ENCODE measurements around the gene CCDC137. TPM values are rescaled to one million over a fixed set of nuclear protein-coding genes. Genes with fewer than 3 reads are reported as not detected.

The CCDC137 gene
- total and polyA plus RNA-seq, 2 of the 13 experiments (the other 11 are each of a cell fraction or from before 2014, with no cell fraction given), result 14.6 to 39.1 TPM

DNA sequence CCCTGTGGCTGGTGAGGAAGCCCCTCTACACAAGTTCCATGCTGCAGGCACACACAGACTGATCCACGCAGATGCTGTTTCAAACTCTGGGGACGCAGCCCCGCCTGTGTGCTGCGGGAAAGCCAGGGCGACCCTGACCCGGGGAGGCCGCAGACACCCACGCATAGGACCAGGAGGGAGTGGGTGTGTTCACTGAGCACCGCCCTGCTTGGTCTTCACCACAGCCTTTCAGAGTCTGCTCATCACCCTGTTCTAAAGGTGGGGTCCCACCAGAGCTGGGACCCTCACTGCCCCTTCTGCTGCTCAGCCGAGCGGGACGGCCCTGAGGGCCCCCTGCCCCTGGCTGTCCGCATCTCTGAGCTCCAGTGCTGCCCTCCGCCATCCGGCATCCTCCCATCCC lies 22.0 kb upstream of the CCDC137 start:
- 68% methylated on average over 9 of the region's 15 CpGs for WGBS (ENCODE audit: low lambda C conversion rate)
- Histone ChIP-seq H3K27ac (ENCODE audit: extremely low read length, insufficient read depth, low read length) (no peak overlapping the region), H4K20me1 (ENCODE audit: insufficient read depth, low read length) (no peaks in the 10 kb centered on the region), H3K9ac (ENCODE audit: insufficient read depth, low read depth, low read length) (no peak overlapping the region), H3K36me3 (replicated peaks in 1 of 2; ENCODE audit: control insufficient read depth in 1 of 2, insufficient read depth in 2 of 2, low read length in 2 of 2) (no peaks in the 10 kb centered on the region), H3K4me1 (ENCODE audit: insufficient read depth, low read length) (no peaks in the 10 kb centered on the region), H3K79me2 (ENCODE audit: insufficient read depth, low read length) (no peaks in the 10 kb centered on the region), H3K4me3 (replicated peaks in 1 of 3; ENCODE audit: insufficient read depth in 1 of 3, low read depth in 2 of 3, low read length in 3 of 3) (no peak overlapping the region), H3K9me3 (ENCODE audit: low read length) (peaks cover 6% of the 10 kb centered on the region; the same call in 1 of the 2 replicates), H3K4me2 (ENCODE audit: low read depth, low read length) (no peak overlapping the region), H3K27me3 (ENCODE audit: control insufficient read depth in 1 of 2, insufficient read depth in 2 of 2, low read length in 2 of 2) (0 out of 5 replicates have a peak, but pooled peaks cover 0 to 13% of the 10 kb centered on the region in 2 experiments), H2AFZ (ENCODE audit: low read length) (no peak overlapping the region)
- DNase-seq (ENCODE audit: low spot score), result no peak
- in situ Hi-C loops (cut with HindIII; ENCODE audit: extremely low pct_ligation_motif_present, low pct_unique_long_range_greater_than_20kb), result no loop called here
- no peak for FAIRE-seq
- BruUV-seq (replicated peaks), result no TSS peak
- peak; percentile 9 for TF ChIP-seq HNRNPLL (IDR thresholded peaks at IDR 0.05; ENCODE audit: low read depth, low read length, poor library complexity, severe bottlenecking)
- TF ChIP-seq, protein P1, sequence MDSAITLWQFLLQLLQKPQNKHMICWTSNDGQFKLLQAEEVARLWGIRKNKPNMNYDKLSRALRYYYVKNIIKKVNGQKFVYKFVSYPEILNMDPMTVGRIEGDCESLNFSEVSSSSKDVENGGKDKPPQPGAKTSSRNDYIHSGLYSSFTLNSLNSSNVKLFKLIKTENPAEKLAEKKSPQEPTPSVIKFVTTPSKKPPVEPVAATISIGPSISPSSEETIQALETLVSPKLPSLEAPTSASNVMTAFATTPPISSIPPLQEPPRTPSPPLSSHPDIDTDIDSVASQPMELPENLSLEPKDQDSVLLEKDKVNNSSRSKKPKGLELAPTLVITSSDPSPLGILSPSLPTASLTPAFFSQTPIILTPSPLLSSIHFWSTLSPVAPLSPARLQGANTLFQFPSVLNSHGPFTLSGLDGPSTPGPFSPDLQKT (CRISPR knock-in tag; IDR thresholded peaks at IDR 0.05; ENCODE audit: borderline replicate concordance), result no peak
- POLR2A ChIA-PET, result no interaction called here
- peak; percentile 40 for ATAC-seq
- intact Hi-C loops (cut with micrococcal nuclease; ENCODE audit: unreplicated experiment), result no loop called here
- CTCF ChIA-PET (ENCODE audit: low intra/inter-chr PET ratio, low total read pairs), result no interaction called here

DNA sequence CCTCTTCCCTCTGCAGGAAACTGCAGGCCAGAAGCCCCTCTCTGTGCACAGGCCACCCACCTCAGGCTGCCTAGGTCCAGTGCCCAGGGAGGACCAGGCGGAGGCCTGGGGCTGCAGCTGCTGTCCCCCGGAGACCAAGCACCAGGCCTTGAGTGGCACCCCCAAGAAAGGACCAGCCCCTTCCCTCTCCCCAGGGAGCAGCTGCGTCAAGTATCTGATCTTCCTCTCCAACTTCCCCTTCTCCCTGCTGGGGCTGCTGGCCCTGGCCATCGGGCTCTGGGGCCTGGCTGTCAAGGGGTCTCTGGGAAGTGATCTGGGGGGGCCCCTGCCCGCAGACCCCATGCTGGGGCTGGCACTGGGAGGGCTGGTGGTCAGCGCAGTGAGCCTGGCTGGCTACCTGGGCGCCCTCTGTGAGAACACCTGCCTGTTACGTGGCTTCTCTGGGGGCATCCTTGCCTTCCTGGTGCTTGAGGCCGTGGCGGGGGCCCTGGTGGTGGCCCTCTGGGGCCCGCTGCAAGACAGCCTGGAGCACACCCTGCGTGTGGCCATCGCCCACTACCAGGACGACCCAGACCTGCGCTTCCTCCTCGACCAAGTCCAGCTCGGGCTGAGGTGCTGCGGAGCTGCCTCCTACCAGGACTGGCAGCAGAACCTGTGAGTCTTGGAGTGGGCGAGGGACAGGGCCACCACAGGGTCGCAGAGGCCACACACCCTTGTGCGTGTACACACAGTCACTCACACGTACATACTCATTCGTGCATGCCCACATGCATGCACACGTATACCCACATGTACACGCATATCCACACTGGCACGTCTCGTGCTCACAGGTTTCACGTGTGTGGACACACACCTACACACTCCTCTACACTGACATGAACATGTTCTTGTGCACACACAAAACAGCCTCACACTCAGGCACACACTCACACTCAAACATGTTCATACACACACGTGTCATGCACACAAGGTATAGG lies 21.3 kb upstream of the CCDC137 start:
- no peak for DNase-seq (ENCODE audit: low spot score)
- Histone ChIP-seq H3K4me3 (replicated peaks in 1 of 3; ENCODE audit: insufficient read depth in 1 of 3, low read depth in 2 of 3, low read length in 3 of 3) (no peak overlapping the region), H3K79me2 (ENCODE audit: insufficient read depth, low read length) (no peaks in the 10 kb centered on the region), H3K27me3 (ENCODE audit: control insufficient read depth in 1 of 2, insufficient read depth in 2 of 2, low read length in 2 of 2) (0 out of 5 replicates have a peak, but pooled peaks cover 0 to 13% of the 10 kb centered on the region in 2 experiments), H3K4me2 (ENCODE audit: low read depth, low read length) (no peak overlapping the region), H3K4me1 (ENCODE audit: insufficient read depth, low read length) (no peaks in the 10 kb centered on the region), H3K9ac (ENCODE audit: insufficient read depth, low read depth, low read length) (no peak overlapping the region), H3K9me3 (ENCODE audit: low read length) (peaks cover 6% of the 10 kb centered on the region; the same call in 1 of the 2 replicates), H3K27ac (ENCODE audit: extremely low read length, insufficient read depth, low read length) (no peak overlapping the region), H3K36me3 (replicated peaks in 1 of 2; ENCODE audit: control insufficient read depth in 1 of 2, insufficient read depth in 2 of 2, low read length in 2 of 2) (no peaks in the 10 kb centered on the region), H2AFZ (ENCODE audit: low read length) (no peak overlapping the region), H4K20me1 (ENCODE audit: insufficient read depth, low read length) (no peaks in the 10 kb centered on the region)
- WGBS (ENCODE audit: low lambda C conversion rate), result 53% methylated on average over 20 of the region's 29 CpGs
- ChIA-PET POLR2A (no interaction called here), CTCF (ENCODE audit: low intra/inter-chr PET ratio, low total read pairs) (no interaction called here)
- intact Hi-C loops (cut with micrococcal nuclease; ENCODE audit: unreplicated experiment) (no loop called here), in situ Hi-C loops (cut with HindIII; ENCODE audit: extremely low pct_ligation_motif_present, low pct_unique_long_range_greater_than_20kb) (no loop called here)
- ATAC-seq, result peak; percentile 9
- FAIRE-seq, result no peak
- BruUV-seq (replicated peaks), result no TSS peak
- 0 out of 2 replicates have a peak, but pooled peaks have one; percentile 26 for TF ChIP-seq ZNF225 (CRISPR knock-in tag; IDR thresholded peaks at IDR 0.05)
- TF ChIP-seq, protein P2, sequence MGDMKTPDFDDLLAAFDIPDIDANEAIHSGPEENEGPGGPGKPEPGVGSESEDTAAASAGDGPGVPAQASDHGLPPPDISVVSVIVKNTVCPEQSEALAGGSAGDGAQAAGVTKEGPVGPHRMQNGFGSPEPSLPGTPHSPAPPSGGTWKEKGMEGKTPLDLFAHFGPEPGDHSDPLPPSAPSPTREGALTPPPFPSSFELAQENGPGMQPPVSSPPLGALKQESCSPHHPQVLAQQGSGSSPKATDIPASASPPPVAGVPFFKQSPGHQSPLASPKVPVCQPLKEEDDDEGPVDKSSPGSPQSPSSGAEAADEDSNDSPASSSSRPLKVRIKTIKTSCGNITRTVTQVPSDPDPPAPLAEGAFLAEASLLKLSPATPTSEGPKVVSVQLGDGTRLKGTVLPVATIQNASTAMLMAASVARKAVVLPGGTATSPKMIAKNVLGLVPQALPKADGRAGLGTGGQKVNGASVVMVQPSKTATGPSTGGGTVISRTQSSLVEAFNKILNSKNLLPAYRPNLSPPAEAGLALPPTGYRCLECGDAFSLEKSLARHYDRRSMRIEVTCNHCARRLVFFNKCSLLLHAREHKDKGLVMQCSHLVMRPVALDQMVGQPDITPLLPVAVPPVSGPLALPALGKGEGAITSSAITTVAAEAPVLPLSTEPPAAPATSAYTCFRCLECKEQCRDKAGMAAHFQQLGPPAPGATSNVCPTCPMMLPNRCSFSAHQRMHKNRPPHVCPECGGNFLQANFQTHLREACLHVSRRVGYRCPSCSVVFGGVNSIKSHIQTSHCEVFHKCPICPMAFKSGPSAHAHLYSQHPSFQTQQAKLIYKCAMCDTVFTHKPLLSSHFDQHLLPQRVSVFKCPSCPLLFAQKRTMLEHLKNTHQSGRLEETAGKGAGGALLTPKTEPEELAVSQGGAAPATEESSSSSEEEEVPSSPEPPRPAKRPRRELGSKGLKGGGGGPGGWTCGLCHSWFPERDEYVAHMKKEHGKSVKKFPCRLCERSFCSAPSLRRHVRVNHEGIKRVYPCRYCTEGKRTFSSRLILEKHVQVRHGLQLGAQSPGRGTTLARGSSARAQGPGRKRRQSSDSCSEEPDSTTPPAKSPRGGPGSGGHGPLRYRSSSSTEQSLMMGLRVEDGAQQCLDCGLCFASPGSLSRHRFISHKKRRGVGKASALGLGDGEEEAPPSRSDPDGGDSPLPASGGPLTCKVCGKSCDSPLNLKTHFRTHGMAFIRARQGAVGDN (CRISPR knock-in tag; IDR thresholded peaks at IDR 0.05), result 0 out of 2 replicates have a peak, but pooled peaks have one; percentile 5
- TF ChIP-seq, protein P3, sequence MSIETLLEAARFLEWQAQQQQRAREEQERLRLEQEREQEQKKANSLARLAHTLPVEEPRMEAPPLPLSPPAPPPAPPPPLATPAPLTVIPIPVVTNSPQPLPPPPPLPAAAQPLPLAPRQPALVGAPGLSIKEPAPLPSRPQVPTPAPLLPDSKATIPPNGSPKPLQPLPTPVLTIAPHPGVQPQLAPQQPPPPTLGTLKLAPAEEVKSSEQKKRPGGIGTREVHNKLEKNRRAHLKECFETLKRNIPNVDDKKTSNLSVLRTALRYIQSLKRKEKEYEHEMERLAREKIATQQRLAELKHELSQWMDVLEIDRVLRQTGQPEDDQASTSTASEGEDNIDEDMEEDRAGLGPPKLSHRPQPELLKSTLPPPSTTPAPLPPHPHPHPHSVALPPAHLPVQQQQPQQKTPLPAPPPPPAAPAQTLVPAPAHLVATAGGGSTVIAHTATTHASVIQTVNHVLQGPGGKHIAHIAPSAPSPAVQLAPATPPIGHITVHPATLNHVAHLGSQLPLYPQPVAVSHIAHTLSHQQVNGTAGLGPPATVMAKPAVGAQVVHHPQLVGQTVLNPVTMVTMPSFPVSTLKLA (IDR thresholded peaks at IDR 0.05), result peak; percentile 60
- TF ChIP-seq, protein P4, sequence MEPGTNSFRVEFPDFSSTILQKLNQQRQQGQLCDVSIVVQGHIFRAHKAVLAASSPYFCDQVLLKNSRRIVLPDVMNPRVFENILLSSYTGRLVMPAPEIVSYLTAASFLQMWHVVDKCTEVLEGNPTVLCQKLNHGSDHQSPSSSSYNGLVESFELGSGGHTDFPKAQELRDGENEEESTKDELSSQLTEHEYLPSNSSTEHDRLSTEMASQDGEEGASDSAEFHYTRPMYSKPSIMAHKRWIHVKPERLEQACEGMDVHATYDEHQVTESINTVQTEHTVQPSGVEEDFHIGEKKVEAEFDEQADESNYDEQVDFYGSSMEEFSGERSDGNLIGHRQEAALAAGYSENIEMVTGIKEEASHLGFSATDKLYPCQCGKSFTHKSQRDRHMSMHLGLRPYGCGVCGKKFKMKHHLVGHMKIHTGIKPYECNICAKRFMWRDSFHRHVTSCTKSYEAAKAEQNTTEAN (CRISPR knock-in tag; conservative IDR thresholded peaks at IDR 0.05), result no peak
